Non-pigmented ciliary epithelial cell (primary cell): ENCODE data around the gene CREB3L1.
"Not testable (repeated sequence)": the region's sequence is repeated elsewhere in the genome, so short reads cannot be mapped to it uniquely, and the experiment has no call there.

Experiments used
- DNase-seq: peaks from one replicate; pipeline ENCODE4 v3.0.0-alpha.2; 2010; ENCODE audit warnings: low read depth

CREB3L1 gene

DNA sequence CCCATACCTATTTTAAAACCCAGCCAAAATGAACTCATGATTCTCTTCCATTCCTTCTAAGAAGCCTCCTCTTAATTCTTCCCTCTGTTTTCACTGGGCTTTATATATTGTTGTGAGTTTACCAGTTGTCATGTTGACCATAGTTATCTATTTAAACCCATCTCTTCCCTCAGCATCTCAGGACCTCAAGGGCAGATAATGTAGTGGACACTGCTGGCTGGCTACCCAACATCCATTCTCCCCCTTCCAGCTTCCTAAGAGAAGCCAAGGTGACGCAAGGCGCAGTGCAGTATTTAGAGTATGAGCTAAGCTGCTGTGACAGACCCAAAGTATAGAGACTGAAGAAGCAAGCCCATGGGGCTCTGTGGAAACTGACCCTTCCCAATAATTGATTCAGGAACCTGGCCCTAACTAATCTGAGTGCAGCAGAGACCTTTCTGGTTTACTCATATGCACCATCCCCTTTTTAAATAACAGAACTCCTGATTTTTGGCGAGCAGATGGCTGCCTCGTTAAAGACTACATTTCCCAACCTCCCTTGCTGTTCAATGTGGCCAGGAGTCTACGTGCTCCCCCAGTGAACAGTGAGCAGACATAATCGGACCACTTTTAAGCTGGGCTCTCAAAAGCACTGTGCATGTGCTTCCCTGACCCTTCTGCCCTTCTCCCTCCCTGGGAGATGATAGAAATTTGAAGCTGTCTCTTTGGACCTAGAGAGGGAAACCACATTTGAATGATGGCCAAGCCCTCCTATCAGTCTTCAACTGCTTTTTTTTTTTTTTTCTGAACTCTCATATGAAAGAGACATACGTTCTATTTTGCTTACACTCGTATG lies 28.1 kb upstream of the CREB3L1 start:
- DNase-seq: no peak

DNA sequence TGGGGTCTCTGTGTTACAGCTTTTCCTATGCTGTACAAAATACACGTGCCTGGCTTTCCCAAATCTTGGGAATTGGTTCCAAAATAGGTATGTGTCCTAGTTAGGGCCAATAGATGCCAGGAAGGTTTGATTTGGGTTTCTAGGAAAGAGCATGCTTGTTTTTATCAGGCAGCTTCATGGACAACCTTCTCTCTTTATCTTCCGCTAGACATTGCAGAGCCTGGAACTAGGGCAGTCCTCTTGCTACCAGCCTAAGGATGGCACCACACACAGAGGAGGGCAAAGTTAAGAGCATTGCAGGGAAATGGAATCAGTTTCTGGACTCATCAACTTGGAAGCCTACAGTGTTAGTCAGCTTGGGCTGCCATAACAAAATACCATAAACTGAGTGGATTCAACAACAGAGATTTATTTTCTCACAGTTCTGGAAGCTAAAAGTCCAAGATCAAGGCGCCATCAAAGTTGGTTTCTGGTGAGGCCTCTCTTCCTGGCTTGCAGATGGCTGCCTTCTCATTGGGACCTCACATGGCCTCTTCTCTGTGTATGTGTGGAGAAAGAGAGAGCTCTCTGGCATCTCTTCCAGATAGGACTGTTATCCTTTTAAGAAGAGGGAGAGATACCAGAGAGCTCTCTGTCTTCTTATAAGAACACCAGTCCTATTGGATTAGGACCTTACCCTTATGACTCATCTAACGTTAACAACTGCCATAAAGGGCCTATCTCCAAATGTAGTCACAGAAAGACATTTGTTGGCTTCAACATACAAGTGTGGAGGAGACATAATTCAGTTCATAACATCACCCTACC lies 27.3 kb upstream of the CREB3L1 start:
- DNase-seq: no peak

DNA sequence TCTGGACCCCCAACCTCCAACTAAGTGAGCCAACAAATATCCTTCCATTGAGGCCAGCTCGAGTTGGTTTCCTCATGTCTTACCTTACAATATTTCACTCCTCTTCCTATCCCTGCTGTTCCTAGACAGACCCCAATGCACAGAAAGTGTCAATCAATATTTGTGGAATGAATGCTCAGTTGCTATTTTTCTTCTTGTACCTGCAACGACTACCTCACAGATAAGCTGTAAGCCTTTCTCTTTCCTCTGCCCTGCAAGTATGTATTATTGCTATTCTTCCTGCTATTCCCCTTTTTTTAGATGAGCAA lies 26.8 kb upstream of the CREB3L1 start:
- DNase-seq: no peak

DNA sequence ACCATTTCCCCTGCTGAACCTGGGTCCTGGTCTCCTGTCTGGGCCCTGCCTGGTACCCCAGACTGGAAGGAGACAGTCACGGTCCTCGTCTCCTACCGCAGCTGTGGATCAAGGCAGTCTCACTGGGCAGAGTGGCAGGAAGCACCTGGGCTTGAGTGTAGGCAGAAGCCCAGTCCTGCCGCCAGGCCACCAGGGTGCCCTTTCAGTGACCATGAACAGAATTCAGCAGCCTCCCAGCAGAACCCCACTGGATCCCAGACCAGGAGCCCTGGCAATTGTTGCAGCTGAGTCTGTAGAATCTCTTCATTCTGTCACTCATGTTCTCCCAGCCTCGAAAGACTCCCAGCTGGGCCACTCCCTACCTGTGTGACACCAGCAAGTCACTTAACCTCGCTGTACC lies 25.5 kb upstream of the CREB3L1 start:
- no peak for DNase-seq

DNA sequence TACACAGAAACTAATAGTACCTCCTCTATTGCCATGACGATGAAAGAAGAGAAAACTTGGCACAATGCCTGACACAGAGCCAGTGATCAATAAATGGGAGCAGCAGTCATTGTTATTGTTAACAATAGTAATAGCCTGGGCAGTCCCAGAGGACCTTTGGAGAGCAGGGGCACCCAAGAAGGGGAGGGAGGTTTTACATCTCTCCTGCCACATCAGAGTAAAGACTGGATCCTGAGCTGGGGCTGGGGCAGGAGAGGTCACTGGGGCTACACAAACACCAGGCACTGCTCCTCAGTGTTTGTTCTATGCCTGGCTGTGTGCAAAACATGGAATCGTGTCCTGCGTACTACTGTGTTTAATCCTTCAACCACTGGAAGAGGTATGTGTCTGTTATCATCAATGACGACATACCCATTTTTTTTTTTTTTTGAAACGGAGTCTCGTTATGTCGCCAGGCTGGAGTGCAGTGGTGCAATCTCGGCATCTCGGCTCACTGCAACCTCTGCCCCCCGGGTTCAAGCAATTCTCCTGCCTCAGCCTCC lies 25.0 kb upstream of the CREB3L1 start:
- DNase-seq: no peak

DNA sequence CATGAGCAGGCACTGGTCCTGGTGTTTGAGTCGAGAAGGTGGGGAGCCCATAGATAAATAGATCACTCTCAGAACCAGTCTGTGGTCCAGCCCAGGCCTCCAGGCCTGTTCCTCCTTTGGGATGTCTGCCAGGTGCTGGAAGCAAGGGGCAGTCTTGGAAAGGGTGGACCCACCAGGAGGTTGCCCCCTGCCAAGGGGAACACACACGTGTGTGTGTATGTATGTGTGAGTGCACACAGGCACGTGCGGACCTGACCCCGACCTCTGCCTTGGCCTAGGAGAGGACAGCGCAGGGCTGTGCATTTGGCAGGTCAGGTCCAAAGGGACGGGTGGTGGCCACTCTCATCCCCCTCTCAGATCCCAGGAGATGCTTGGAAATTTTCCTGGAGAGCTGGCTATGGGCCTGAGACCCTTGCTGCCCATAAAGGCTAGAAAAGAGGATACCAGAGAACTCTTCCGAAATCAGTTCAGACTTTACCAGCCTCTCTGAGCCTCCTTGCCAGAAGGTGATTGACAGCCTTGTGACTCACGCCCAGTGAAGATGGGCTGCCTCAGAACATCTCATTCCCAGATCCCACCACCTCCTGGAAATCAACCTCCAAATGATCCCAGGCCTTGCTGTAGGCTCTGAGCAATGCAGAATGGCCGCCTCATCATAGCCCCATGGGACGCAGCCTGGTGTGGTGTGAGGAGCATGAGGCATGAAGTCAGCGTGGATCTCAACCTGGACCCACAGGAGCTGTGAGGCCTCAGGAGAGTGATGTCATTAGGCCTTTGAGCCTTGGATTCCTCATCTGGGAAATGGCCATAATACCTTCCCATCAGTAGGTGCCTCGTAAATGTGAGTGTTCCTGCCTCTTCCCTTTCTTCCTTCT lies 24.0 kb upstream of the CREB3L1 start:
- no peak for DNase-seq

DNA sequence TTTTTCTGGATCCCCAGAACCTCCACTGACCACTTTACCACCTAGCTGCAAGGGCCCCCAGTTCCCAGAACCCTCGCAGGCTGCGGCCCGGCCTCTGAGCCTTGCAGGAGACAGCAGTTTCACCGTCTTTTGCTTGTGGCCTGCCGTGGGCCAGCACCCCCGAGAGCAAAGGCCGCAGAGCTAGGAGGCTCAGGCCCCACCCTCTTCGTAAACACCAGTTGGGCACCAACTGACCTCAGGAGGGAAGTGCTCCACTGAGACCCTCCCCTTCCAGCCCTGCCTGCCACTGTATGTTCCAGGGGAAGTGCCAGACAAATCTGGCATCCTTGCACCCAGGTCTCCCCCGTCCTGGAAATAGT lies 23.4 kb upstream of the CREB3L1 start:
- DNase-seq: no peak

DNA sequence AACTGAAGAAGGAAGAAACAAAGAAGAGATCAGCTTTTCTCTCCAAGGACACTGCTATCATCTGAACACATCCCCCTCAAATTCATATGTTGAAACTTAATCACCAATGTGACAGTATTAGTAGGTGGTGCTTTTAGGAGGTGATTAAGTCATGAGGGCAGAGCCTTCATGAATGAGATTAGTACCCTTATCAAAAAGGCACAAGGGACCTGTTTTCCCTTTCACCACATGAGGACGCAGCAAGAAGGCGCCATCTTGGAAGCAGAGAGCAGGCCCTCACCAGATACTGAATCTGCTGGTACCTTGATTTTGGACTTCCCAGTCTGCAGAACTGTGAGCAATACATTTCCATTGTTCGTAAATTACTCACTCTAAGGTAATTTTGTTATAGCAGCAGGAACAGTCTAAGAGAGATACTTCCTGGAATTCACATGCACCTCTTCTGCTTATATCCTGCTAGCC lies 20.9 kb upstream of the CREB3L1 start:
- no peak for DNase-seq

DNA sequence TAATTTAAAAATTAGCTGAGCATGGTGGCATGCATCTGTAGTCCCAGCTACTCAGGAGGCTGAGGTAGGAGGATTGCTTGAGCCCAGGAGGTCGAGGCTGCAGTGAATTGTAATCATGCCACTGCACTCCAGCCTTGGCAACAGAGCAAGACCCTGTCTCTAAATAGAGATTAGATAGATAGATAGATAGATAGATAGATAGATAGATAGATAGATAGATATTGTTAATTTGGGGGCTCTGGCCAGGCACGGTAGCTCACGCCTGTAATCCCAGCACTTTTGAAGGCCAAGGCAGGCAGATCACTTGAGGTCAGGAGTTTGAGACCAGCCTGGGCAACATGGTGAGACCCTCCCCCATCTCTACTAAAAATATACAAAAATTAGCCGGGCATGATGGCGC lies 18.1 kb upstream of the CREB3L1 start:
- DNase-seq: not testable (repeated sequence)

DNA sequence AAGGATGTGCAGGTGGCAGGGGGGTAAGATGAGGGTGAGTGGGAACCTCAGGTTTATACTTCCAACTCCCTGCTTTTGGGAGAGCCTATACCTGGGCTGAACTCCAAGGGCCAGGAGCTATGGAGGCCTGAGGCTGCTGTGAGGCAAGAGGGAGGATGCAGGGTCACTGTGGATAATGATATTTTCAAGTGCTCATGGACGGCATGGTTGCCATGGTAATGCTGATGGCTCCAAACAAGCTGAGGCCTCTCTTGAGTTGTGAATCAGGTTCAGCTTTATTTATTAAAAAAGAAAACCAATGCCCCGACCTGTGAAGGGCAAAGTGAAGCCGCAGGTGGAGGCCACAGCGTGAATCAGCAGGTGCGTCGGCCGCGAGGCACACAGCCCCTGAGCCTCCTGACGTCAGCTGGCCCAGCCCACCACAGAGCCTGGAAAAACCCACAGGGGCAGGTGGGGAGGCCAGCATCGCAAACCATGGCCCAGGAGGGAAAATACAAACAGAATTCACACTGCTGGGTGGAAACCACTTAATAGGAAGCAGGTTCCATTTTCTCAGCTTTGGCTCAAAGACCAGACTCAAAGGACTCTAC lies 17.4 kb upstream of the CREB3L1 start:
- DNase-seq: no peak

DNA sequence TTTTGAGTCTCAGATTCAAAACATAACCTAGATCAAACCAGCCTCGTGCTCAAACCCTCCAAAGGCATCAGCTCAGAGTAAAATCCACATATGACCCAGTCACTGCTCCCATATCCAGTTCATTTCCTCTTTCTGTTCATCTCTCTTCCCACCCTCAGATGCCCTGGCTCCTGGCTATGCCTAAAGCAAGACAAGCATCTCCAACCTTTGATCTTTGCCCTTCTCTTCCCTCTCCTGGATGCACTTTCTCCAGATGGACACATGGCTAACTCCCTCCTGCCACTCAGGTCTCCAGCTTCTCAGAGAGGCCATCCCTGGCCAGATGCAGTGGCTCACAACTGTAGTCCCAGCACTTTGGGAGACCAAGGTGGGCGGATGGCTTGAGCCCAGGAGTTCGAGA lies 14.3 kb upstream of the CREB3L1 start:
- DNase-seq: no peak

DNA sequence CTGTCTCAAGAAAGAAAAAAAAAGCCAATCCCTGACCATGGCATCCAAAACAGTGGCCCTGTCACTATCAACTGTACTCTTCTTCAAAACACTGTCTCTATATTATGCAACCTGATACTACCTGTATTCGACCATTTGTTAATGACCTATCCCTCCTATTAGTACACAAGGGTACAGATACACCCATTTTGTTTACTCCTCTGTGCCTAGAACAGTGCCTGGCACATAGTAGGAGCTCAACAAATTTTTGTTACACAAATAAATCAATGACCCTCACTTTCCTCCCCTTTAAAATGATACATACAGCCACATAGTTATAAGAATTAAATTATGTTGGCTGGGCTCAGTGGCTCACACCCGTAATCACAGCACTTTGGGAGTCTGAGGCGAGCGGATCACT lies 13.4 kb upstream of the CREB3L1 start:
- no peak for DNase-seq

DNA sequence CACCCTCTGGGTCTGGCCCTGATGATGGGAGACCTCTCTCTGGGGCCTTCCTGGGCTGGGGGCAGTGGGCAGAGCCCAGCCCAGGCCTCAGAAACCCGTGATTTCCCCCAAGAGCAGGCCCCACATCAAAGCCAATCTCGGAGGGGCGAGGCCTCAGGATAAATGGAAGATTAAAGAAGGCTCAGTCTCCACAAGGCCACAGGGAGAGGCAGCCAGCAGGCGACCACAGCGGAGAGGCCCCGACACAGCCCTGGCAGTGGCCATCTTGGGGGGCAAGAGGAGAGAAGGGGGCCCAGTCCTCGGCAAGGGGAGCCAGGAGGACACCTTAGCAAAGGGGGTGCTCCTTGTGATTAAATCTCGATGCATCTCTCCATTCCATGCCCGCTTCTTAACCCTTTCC lies 12.5 kb upstream of the CREB3L1 start:
- DNase-seq: no peak

DNA sequence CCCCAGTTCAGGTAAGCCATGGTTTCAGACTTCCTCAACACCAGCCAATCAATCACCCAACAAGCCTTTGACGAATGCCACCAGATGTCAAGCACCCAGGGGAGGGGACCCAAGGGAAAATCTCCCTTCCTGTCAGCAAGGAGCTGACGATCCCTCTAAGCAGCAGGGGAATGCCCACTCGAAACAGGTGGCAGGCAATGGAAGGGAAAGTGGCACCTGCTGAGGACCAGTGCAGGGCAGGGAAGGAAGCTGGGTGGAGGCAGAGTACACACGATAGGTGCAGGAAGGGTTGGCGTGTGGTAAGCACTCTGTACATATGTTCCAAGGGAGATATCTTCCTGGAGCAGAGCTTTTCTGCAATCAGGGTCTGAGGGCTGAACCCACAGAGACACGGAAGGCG lies 11.7 kb upstream of the CREB3L1 start:
- no peak for DNase-seq

DNA sequence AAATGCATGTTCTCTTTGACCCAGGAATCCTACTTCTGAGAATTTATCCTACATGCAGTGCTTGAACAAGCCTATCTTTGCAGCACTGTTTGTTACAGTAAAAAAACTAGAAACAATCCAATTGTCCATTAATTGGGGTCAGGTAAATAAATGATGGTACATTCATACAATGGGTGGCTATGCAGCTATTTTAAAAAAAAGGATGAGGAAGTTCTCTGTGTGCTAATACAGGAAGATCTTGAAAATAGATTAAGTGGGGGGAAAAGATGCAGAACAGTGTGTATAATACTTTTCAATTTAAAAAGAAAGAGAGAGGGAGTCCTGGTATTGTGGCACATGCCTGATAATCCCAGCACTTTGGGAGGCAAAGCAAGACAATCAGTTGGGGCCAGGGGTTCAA lies 9.5 kb upstream of the CREB3L1 start:
- no peak for DNase-seq

DNA sequence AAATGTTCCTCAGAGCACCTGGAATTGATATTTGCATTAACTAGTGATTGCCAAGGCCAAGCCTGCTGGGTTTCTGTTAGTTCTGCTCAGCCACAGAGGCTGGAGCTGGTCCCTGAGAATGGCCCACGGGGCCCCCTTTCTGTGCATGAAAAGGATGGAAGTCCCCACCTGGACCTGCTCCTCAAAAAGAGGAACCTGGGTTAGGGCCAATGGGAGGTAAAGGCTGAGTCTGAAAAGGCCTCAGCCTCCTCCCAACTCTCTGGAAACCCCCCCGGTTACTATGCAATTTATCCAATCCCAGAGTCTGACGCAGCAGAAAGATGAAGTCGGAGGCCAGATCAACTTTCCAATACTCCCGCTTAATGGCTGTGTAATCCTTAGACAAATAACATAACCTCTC lies 6.8 kb upstream of the CREB3L1 start:
- no peak for DNase-seq

DNA sequence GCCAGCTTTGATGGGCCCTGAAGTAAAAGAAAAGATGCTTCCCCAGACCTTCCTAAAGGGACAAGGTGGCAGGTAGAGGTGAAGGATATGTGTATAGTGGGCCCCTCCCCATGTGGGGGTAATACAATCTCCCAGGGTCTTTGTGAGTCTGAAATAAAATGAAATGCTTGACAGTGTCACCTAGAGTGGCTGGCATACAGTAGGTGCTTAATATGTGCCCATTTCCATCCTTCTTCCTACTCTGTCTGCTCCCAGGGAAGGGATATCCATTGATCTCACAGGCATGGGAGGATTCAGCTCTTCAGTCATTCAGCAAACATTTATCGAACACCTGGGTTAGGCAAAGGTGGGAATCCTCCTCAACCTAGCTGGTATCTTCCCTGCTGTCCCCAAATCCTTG lies 6.1 kb upstream of the CREB3L1 start:
- no peak for DNase-seq

DNA sequence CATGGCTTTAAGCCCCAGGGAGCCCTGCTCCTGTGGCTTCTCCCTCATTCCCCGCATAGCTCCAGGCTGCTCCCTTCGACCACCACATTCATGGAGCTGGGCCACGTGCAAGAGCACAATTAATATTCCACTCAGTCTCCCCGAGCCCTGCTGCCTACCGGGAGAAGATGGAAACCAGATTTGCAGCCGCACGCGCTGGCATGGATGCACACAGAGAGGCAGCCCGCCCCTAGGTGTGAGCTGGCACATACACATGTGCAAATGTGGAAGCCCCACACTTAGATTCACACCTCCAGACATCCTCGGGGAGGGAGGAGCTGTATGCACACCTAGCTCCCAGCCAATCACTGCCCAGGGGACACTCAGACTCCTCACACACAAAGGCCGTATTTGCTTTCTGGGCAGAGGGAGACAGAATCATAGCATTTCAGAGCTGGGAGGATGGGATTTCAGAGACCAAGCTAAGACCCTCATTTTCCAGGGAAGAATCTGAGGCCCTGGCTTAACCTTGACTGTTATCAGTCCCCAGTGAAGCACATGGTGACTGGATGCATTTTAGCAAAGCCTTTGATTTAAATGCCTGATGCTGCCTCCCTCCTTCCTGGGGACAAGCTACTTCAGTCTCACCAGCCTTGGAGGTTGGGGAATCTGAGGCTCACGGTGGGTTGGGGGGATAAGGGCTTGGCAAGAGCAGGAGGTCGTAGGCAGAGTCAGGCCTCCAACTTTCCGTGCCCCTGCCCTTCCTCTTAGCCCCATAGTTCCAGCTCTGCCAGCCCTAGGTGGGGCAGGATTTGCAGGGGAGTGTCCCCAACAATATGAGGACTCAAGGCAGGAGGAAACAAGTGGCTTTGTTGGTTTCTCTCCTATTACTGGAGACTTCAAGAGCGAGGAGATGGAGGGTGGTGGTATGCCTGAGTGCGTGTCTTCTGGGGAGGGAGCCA lies 5.3 kb upstream of the CREB3L1 start:
- DNase-seq: no peak

DNA sequence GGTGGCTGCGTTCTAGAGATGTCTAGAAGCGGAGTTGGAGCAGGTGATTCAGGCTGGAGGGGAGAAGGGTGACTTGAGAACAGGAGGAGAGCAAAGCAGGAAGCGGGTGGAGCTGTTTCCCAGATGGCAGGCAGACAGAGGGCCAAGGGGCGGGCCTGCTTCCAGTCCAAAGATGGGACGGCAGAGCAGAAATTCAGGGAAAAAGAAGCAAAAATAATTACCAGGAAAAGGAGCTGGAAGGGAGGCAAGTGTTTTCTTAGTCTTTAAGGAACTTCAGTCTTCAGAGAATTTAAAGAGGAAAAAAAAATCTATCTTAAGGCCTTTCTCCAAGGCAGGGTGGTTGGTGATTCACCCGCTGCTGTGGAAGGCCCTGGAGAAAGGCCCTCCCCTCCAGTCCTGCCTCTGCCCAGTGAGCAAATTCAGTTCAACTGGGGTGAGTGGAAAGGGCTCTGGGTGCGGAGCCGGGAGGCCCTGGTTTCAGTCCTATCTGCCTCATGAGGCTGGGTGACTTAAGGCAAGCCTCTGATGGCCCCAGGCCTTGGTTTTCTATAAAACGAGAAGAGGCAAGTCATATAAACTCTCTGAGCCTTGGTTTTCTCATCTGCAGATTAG lies 4.5 kb upstream of the CREB3L1 start:
- no peak for DNase-seq

DNA sequence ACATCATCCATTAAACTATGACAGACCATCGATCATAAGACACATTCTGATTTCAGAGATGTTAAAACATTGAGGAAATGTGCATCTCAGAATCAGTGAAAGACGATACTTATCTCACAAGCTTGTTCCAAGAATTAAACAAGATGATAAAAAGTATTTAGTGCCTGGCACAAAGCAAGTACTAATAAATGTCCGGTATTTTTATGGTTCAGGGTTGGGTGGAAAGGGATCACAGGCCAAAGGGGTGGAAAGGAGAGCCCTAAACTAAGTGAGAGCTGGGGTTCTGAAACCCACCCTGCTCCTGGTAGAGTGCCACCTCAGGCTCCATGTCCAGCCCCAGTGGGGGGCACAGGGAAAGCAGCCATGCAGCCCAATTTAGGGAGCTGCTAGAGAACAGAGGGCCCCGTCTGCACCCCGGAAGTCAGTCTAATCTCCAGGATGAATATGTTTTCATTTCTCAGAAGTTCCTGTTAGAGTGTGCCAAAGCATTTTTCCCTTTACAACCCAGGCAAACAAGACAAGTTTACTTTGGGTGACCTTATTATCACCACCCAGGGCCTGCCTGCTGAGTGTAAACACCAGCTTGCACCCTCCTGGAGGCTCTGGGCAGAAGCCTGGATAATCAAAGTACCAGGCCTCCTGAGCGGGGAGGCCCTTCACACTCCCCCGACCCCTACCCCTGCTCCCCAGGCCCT lies 3.8 kb upstream of the CREB3L1 start:
- no peak for DNase-seq
